Measurements from ENCODE around the gene FAM174B.
A peak's percentile ranks its signal among the peaks of the same experiment; 100 is the strongest.

Gene FAM174B

GRCh38 chr15:92643849-92644815 is 11.4 kb downstream of the FAM174B start:
- peak; percentile 87 for DNase-seq (ENCODE audit: low read depth, low spot score)

DNA sequence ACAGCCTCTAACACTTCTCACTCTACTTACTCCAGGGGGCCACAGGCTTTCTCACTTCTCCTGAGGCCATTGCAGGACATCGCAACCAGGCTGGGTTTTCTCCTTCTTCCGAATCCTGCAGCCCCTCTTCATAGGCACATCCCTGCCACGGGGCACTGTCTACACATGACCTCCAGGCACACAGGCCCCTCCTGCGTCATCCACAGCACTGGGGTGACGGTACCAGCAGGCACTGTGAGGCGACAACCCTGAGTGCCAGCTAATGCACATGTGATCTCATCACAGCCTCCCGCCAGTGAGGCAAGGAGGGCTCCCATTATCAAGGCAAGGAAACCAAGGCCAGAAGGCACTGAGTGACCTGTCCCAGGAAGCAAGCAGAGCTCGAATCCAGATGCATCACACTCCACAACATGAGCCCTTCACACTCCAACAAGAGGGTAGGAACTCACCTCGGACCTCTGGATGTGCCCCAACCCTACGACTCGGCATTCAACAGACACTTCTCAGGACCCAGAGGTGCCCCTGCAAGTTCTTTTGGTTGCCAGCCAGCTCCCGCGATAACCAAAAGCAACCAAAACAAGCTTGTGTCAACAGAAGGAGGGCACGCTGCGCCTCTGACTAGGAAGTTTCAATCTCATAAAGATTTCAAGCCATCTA is 16.7 kb downstream of the FAM174B start:
- DNase-seq (ENCODE audit: low read depth, low spot score), result no peak

GRCh38 chr15:92638291-92638708 is 17.3 kb downstream of the FAM174B start:
- no peak for DNase-seq (ENCODE audit: low read depth, low spot score)

DNA sequence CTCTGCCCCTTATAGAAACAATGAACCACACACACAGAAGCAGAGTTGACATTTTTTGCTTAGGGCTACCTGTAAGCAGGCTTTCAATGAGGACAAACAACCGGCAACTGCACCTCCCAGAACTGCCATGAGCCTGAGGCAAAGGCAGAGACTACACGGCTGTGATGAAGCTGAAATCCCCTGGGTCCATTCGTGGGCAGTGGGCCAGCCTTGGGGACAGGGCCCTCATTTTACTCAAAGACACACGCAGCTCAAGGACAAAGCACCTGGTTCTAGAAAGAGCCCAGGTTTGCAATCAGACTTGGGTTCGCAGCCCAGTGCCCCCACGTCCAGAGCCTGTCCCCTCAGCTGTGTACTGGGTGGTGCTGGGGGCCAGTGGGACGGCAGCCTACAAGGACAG is 17.9 kb downstream of the FAM174B start:
- DNase-seq (ENCODE audit: low read depth, low spot score), result no peak

- DNase-seq (ENCODE audit: low read depth, low spot score), result peak; percentile 76
Measured at GRCh38 chr15:92636908-92637481, 18.6 kb downstream of the FAM174B start.

- DNase-seq (ENCODE audit: low read depth, low spot score), result no peak
Measured at GRCh38 chr15:92636401-92636907, 19.1 kb downstream of the FAM174B start.

DNA sequence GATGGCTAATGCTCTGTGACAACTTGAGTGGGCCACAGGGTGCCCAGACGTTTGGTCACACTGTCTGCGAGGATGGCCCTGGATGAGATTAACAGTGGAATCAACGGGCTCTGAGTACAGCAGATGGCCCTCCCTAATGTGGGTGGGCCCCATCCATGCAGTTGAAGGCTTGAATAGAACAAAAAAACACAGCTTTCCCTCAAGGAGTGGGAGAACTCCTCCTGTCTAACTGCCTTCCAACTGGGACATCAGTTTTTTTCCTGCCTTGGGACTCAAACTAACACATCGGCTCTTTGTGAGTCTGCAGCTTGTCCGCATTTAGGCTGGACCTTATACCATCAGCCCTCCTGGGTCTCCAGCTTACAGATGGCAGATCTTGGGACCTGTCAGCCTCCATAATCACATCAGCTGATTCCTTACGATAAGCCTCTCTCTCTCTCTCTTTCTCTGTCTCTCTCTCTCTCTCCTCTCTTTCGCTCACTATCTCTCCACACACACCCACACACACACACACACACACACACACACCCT is 20.8 kb downstream of the FAM174B start:
- DNase-seq (ENCODE audit: low read depth, low spot score), result no peak

DNA sequence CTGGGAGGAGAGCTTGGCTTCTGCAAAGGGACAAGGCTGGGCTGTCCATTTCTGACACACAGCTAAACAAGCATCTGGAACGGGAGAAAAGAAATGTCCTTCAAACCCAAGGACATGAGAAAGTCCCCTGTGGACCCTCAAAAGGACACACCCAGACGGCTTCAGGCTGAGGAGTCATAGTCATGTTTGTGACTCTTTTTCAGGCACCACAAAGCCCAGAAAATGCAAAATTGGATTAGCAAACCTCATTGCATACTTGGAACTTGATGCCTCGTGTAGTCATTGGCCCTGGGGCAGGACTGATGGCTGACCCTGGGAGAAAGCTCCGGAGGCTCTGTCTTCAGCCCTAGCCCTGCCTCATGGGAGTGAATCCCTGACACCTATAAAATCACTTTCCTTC is 21.5 kb downstream of the FAM174B start:
- no peak for DNase-seq (ENCODE audit: low read depth, low spot score)

DNA sequence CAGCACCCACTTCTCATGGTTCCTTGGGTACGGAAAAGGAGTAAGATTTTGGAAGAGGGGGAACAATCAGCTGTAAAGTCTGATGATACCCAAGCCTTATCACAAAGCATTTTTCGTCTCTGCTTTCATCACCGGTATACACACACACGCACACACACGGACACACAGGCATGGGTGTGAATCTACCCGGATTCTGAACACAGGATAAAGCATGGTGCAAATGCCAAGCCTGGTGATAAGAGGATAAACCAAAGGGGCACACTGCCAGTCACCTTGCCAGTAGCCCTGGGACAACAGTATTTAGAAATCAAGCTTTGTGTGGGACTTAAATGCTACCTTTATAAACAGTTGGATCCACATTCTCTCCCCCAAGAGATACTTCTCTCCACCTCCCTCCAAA is 22.2 kb downstream of the FAM174B start:
- DNase-seq (ENCODE audit: low read depth, low spot score), result no peak

DNA sequence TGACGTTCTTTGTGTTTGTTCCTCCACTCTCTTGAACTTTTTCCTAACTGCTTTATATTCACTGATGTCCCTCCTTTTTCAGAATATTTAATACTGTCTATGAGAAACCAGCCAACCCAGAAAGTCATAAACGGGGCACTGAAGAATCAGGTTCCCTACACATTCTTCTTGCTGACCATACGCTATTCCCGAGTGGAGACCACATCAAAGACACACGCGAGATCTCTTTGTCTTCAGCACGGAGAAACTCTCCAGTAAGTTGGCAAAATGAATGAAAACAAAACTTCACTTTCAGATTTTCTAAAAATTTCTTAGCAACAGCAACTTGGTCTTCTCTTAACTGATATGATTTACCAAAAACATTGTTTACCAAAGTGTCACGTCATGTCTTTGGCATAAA is 22.6 kb downstream of the FAM174B start:
- no peak for DNase-seq (ENCODE audit: low read depth, low spot score)

GRCh38 chr15:92631721-92632120 is 23.9 kb downstream of the FAM174B start:
- DNase-seq (ENCODE audit: low read depth, low spot score), result no peak

DNA sequence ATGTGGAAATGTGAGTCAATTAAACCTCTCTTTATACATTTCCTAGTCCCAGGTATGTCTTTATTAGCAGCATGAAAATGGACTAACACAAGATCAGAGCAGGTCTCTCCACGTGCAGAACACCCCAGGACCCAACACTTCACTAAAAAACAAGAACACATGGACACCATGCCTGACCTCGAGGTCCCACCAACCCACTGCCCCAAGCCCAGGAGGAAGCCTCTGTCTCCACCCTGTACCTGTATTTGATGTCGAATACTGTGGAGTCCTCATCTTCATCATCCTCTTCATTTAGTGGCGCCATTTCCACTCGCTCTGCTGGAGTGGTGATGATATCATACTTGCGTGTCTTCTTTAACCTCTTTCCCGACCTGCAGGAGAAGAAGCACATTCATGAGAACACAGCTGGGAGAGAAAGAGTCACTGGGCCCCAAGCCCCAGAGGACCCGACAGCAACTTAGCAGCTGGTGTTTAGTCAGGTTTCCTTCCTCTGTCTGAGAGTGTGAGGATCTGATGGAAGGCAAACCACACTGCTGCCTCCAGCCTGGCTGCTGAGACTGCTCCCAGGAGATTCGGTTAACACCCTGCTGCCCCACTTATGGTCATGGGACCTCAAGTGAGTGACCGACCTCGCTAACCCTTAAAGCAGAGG is 25.5 kb downstream of the FAM174B start:
- no peak for DNase-seq (ENCODE audit: low read depth, low spot score)

- DNase-seq (ENCODE audit: low read depth, low spot score), result no peak
Measured at GRCh38 chr15:92629276-92629974, 26.1 kb downstream of the FAM174B start.

- no peak for DNase-seq (ENCODE audit: low read depth, low spot score)
Measured at GRCh38 chr15:92627014-92627413, 28.6 kb downstream of the FAM174B start.

- DNase-seq (ENCODE audit: low read depth, low spot score), result no peak
Measured at GRCh38 chr15:92625251-92625980, 30.2 kb downstream of the FAM174B start.

DNA sequence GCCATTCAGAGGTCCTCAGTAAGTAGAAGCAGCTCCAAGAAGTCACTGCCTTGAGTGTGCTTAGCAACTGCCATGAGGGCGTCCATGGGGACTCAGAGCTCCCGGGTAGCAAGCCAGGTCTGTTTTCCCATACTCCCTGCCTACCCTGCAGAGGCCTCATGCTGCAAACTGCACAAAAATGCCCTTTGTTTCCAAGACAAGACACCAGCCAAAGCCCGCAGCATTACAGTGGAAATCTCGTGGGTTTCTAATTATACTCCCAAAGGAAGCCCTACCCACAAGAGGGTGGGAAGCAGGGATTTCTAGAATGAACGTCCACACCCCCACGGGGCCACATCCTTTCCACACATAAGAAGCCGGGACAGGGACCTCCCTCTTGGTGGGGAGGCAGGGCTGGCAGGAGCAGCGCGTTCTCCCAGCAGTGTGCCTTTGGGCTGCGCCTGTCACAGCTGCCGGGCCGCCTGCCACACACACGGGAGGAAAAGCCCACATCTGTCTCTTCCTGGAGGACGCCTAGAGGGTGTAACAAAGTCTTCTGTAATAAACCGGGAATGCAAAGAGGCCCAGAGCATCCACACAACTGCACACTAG is 31.1 kb downstream of the FAM174B start:
- DNase-seq (ENCODE audit: low read depth, low spot score), result no peak

DNA sequence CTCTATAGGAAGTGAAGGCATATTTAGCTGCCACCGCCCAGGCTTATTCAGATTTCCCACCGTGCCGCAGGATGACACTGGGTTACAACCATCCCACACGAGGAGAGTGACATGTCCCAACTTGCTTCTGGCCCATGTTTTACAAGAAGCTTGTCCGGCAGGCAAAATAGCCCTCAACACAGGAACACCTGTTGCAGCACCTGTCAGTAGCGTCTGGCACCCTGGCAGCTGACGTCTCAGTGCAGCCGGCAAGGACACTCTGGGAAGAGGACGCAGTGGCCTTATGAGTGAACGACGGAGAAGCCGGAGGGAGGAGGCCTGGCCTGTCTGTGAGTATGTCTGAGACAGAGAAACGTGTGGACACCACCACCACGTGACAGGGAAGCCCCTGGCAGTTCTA is 32.1 kb downstream of the FAM174B start:
- no peak for DNase-seq (ENCODE audit: low read depth, low spot score)

DNA sequence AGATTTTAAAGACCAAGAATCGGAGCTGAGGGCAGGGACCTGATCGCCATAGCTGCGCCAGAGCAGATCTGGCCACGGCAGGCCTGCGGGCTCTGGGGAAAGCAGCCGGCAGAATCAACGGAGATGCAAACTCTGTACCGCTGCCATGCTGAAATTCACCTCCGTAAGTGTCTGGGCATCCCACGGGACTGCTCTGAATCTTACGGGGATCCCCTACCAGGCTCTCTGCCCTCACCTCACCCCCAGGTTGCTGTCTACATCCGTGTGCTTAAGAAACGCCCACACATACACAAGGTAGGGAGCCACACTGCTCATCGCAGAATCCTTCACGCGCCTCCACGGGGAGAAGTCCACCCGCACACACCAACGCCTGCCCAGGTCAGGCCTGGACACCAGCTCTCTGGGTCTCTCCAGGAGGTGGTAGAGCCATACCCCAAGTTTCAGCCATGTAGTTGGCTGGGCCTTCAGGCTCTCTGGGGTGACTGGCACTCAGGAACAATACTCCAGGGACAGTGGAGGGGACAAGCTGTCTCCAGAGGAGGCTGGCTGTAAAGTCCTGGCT is 33.5 kb downstream of the FAM174B start:
- DNase-seq (ENCODE audit: low read depth, low spot score), result no peak

- no peak for DNase-seq (ENCODE audit: low read depth, low spot score)
Measured at GRCh38 chr15:92620991-92621390, 34.6 kb downstream of the FAM174B start.

Data from ELF-1 (cell line).